HepG2 (cell line): Measurements from ENCODE around the gene PNPLA2. TPM values are rescaled to one million over a fixed set of nuclear protein-coding genes. Genes with fewer than 3 reads are reported as not detected.

ENCODE experiments used
- IKZF4 ChIP-seq: sonication (generic); formaldehyde crosslinking; IDR thresholded peaks from 2 replicates; pipeline ENCODE4 v1.5.1; 2020; ENCODE audit warnings: borderline replicate concordance, mild to moderate bottlenecking, low read depth, missing genetic modification reagents; ENCODE audit errors: not compliant biosample characterization
- KDM6A ChIP-seq: IDR thresholded peaks from 2 replicates; pipeline ENCODE4 v1.6.1; 2016; ENCODE audit warnings: low read depth
- RFXANK ChIP-seq: IDR thresholded peaks from 2 replicates; pipeline ENCODE4 v1.6.1; 2016
- polyA plus RNA-seq, 8 experiments: library from polyadenylated mRNA; depleted of rRNA in 3 of 8; stranded (reverse) in 7 of 8; unstranded in 1 of 8; fragments of >200 nt; fragmentation: Illumina TruSeq in 4 of 8; extraction: Trizol in 4 of 8; gene quantifications; 2 replicates each; pipeline versions ENCODE4 v1.2.1 to v1.2.3, GENCODE V29; 2011 to 2016; ENCODE audit warnings: low read depth in 4 of 8, missing spikeins in 1 of 8, mixed read lengths in 1 of 8; ENCODE audit not compliant: insufficient read depth in 1 of 8
- total RNA-seq, 5 experiments: library from RNA; depleted of rRNA; stranded (reverse); fragments of >200 nt; fragmentation: Illumina TruSeq; extraction: Trizol; gene quantifications; 2 replicates each; pipeline ENCODE4 v1.2.3, GENCODE V29; 2016; ENCODE audit warnings: low read depth in 1 of 5
- TF ChIP-seq, protein P1 (sequence below): sonication (generic); formaldehyde crosslinking; IDR thresholded peaks from 2 replicates; pipeline ENCODE4 v1.4.0; 2020; ENCODE audit warnings: mild to moderate bottlenecking, missing genetic modification reagents
- TF ChIP-seq, protein P2 (sequence below): sonication (generic); formaldehyde crosslinking; conservative IDR thresholded peaks from 2 replicates; pipeline ENCODE4 v1.8.0; 2022; ENCODE audit warnings: low read depth, missing genetic modification reagents
- TF ChIP-seq, protein P3 (sequence below): IDR thresholded peaks from 2 replicates; pipeline ENCODE4 v1.6.1; 2016; ENCODE audit warnings: low read depth, borderline replicate concordance
- TF ChIP-seq, protein P4 (sequence below): sonication (generic); formaldehyde crosslinking; IDR thresholded peaks from 2 replicates; pipeline ENCODE4 v1.9.0; 2021; ENCODE audit warnings: mild to moderate bottlenecking, missing genetic modification reagents

The PNPLA2 gene
- total and polyA plus RNA-seq, 2 of the 13 experiments (the other 11 are each of a cell fraction or from before 2014, with no cell fraction given): 10.5 to 43.2 TPM

DNA sequence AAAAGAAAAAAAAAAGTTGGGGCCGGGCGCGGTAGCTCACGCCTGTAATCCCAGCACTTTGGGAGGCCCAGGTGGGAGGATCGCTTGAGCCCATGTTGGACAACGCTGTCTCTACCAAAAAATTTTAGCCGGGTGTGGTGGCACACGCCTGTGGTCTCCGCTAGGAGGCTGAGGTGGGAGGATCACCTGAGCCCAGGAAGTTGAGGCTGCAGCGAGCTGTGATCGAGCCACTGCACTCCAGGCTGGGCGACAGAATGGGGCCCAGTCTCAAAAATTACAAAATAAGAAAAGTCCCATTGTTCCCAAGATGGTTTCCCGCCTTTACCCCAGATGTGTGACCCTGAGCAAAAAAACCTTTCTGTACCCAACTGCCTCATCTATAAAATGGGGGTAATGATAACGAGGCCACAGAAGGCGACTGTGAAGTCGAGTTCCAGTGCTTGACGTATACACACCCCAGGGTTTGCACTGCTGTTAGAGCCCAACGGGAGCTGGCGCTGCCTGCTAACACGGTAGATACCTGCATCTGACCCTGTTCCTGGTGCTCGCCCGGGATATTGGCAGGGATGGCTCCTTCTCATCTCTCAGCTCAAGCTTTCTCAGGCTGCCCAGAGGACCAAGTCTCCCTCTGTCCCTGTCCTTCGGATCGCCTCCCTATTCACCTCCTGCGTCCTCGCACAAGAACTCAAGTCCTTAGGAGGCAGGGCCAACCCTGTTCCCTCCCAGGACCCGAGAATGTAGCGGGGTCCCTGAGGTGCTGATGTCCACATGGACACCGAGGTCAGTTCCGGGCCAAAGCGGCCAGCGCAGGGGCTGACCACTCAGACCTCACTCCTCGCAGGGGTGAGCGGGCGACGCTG, 10.1 kb upstream of the PNPLA2 start (continued):
- TF ChIP-seq, protein P1, sequence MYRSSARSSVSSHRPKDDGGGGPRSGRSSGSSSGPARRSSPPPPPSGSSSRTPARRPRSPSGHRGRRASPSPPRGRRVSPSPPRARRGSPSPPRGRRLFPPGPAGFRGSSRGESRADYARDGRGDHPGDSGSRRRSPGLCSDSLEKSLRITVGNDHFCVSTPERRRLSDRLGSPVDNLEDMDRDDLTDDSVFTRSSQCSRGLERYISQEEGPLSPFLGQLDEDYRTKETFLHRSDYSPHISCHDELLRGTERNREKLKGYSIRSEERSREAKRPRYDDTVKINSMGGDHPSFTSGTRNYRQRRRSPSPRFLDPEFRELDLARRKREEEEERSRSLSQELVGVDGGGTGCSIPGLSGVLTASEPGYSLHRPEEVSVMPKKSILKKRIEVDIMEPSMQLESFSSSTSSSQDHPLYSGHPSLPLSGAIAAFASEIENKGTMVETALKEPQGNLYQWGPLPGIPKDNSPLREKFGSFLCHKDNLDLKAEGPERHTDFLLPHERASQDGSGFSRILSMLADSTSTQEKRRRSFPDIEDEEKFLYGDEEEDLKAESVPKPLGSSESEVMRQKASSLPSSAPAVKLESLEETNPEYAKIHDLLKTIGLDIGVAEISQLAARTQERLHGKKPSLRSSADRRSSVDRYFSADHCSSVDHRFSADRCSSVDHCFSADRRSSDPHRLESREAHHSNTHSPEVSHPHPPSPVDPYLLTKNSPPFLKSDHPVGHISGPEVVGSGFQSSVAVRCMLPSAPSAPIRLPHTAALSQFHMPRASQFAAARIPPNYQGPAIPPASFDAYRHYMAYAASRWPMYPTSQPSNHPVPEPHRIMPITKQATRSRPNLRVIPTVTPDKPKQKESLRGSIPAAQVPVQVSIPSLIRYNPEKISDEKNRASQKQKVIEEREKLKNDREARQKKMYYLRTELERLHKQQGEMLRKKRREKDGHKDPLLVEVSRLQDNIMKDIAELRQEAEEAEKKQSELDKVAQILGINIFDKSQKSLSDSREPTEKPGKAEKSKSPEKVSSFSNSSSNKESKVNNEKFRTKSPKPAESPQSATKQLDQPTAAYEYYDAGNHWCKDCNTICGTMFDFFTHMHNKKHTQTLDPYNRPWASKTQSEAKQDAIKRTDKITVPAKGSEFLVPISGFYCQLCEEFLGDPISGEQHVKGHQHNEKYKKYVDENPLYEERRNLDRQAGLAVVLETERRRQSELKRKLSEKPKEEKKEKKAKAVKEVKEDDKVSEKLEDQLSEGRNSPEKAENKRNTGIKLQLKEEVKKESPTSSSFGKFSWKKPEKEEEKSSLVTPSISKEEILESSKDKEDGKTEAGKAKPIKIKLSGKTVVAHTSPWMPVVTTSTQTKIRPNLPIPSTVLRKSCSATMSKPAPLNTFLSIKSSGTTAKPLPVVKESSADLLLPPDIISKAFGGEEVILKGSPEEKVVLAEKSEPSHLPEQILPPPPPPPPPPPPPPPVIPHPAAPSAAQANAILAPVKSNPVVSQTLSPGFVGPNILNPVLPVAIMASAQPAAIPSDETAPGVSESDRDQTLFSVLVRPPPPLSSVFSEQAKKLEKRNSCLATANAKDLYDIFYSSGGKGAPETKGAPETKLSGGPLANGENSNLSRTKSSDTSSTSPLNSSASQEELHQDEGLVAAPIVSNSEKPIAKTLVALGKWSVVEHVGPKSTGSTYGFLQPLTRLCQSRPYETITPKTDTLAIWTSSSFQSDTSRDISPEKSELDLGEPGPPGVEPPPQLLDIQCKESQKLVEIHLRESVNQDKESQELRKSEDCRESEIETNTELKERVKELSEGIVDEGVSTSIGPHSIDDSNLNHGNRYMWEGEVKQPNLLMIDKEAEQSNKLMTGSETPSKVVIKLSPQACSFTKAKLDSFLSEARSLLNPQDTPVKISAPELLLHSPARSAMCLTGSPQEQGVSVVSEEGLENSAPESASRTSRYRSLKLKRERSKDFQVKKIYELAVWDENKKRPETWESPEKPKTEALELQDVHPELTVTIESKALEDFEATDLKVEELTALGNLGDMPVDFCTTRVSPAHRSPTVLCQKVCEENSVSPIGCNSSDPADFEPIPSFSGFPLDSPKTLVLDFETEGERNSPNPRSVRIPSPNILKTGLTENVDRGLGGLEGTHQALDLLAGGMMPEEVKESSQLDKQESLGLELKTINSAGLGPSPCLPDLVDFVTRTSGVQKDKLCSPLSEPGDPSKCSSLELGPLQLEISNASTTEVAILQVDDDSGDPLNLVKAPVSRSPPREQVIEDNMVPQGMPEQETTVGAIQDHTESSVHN (CRISPR knock-in tag): no peak; the same call in 1 of the 2 replicates
- TF ChIP-seq KDM6A (CRISPR knock-in tag) (no peak), IKZF4 (CRISPR knock-in tag) (no peak), RFXANK (CRISPR knock-in tag) (no peak)
- TF ChIP-seq, protein P2, sequence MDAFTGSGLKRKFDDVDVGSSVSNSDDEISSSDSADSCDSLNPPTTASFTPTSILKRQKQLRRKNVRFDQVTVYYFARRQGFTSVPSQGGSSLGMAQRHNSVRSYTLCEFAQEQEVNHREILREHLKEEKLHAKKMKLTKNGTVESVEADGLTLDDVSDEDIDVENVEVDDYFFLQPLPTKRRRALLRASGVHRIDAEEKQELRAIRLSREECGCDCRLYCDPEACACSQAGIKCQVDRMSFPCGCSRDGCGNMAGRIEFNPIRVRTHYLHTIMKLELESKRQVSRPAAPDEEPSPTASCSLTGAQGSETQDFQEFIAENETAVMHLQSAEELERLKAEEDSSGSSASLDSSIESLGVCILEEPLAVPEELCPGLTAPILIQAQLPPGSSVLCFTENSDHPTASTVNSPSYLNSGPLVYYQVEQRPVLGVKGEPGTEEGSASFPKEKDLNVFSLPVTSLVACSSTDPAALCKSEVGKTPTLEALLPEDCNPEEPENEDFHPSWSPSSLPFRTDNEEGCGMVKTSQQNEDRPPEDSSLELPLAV (CRISPR knock-in tag): no peak
- TF ChIP-seq, protein P3, sequence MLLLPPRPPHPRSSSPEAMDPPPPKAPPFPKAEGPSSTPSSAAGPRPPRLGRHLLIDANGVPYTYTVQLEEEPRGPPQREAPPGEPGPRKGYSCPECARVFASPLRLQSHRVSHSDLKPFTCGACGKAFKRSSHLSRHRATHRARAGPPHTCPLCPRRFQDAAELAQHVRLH (CRISPR knock-in tag): no peak
- TF ChIP-seq, protein P4, sequence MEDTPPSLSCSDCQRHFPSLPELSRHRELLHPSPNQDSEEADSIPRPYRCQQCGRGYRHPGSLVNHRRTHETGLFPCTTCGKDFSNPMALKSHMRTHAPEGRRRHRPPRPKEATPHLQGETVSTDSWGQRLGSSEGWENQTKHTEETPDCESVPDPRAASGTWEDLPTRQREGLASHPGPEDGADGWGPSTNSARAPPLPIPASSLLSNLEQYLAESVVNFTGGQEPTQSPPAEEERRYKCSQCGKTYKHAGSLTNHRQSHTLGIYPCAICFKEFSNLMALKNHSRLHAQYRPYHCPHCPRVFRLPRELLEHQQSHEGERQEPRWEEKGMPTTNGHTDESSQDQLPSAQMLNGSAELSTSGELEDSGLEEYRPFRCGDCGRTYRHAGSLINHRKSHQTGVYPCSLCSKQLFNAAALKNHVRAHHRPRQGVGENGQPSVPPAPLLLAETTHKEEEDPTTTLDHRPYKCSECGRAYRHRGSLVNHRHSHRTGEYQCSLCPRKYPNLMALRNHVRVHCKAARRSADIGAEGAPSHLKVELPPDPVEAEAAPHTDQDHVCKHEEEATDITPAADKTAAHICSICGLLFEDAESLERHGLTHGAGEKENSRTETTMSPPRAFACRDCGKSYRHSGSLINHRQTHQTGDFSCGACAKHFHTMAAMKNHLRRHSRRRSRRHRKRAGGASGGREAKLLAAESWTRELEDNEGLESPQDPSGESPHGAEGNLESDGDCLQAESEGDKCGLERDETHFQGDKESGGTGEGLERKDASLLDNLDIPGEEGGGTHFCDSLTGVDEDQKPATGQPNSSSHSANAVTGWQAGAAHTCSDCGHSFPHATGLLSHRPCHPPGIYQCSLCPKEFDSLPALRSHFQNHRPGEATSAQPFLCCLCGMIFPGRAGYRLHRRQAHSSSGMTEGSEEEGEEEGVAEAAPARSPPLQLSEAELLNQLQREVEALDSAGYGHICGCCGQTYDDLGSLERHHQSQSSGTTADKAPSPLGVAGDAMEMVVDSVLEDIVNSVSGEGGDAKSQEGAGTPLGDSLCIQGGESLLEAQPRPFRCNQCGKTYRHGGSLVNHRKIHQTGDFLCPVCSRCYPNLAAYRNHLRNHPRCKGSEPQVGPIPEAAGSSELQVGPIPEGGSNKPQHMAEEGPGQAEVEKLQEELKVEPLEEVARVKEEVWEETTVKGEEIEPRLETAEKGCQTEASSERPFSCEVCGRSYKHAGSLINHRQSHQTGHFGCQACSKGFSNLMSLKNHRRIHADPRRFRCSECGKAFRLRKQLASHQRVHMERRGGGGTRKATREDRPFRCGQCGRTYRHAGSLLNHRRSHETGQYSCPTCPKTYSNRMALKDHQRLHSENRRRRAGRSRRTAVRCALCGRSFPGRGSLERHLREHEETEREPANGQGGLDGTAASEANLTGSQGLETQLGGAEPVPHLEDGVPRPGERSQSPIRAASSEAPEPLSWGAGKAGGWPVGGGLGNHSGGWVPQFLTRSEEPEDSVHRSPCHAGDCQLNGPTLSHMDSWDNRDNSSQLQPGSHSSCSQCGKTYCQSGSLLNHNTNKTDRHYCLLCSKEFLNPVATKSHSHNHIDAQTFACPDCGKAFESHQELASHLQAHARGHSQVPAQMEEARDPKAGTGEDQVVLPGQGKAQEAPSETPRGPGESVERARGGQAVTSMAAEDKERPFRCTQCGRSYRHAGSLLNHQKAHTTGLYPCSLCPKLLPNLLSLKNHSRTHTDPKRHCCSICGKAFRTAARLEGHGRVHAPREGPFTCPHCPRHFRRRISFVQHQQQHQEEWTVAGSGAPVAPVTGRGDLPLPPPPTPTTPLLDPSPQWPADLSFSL: no peak
